Measurements from ENCODE around the gene EPS15.
"Not testable (repeated sequence)": the region's sequence is repeated elsewhere in the genome, so short reads cannot be mapped to it uniquely, and the experiment has no call there.

Gene EPS15

DNA sequence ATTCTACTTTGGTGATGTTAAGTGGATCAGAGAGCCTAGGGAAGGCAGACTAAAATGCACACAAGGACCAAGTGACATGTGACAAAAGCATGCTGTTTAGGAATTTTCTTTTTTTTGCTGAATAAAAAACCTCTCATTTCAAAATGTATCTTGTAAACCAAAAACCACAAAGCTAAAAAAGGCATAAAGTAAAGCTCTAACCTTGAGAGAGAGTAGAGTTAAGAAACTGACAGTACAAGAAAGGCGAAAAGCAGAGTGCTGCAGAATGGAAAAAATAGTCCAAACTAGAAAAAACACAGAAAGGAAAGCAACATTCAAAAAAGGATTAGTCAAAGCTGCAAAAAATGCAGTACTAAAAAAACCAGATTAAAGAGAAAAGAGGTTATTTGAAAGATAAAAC lies 76.5 kb downstream of the EPS15 start:
- no peak for TF ChIP-seq CTCF (IDR thresholded peaks at IDR 0.05; ENCODE audit: low read depth, low read length, missing control alignments)
- DNase-seq (ENCODE audit: extremely low read depth, low read depth): no peak
- no peak overlapping the region for H3K4me3 ChIP-seq (replicated peaks; ENCODE audit: low read depth, low read length)

DNA sequence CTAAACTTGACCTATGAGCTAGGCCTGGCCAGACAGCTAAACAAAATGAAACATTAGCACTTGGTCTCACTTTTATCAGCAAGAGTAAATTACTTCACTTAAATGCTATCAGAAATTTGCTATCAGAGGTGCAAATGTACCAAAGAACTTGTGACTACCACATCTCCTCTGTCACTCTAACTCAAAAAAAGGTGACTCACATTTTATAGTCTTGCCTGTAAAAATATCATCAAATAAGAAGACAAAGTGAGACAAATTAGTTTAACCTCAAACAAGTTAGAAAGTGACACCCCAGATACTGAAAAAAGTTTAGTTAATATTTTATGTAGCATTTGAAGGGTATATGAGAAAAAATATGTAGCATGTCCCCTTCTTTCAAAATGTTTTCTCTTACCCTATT lies 76.9 kb downstream of the EPS15 start:
- no peak for DNase-seq (ENCODE audit: extremely low read depth, low read depth)
- no peak for TF ChIP-seq CTCF (IDR thresholded peaks at IDR 0.05; ENCODE audit: low read depth, low read length, missing control alignments)
- H3K4me3 ChIP-seq (replicated peaks; ENCODE audit: low read depth, low read length): no peak overlapping the region

- no peak for TF ChIP-seq CTCF (IDR thresholded peaks at IDR 0.05; ENCODE audit: low read depth, low read length, missing control alignments)
- no peak overlapping the region for H3K4me3 ChIP-seq (replicated peaks; ENCODE audit: low read depth, low read length)
- DNase-seq (ENCODE audit: extremely low read depth, low read depth): no peak
Measured at GRCh38 chr1:51439895-51440294, 79.2 kb downstream of the EPS15 start.

DNA sequence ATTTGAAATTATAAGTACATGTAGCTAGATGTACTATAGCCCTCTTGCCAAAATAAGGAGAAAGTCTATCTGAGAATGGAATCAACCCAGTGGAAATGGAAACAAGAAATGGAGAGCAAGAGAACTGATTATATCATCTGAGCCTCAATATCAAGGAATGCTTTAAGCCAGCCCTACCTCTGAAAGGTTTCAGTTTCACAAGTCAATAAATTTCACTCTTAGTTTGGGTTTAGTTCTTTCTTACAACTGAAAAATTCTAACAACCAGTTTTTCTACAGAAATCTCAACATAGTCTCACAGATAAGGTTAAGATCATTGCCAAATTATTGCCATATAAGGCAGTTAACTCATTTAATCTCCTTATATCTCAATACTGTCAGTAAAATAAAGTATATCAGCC lies 80.0 kb downstream of the EPS15 start:
- DNase-seq (ENCODE audit: extremely low read depth, low read depth): no peak
- no peak overlapping the region for H3K4me3 ChIP-seq (replicated peaks; ENCODE audit: low read depth, low read length)
- no peak for TF ChIP-seq CTCF (IDR thresholded peaks at IDR 0.05; ENCODE audit: low read depth, low read length, missing control alignments)

GRCh38 chr1:51437391-51437790 lies 81.7 kb downstream of the EPS15 start:
- not testable (repeated sequence) for H3K4me3 ChIP-seq (replicated peaks; ENCODE audit: low read depth, low read length); DNase-seq (ENCODE audit: extremely low read depth, low read depth)

- no peak for DNase-seq (ENCODE audit: extremely low read depth, low read depth)
- H3K4me3 ChIP-seq (replicated peaks; ENCODE audit: low read depth, low read length): no peak overlapping the region
- no peak for TF ChIP-seq CTCF (IDR thresholded peaks at IDR 0.05; ENCODE audit: low read depth, low read length, missing control alignments)
Measured at GRCh38 chr1:51435878-51436277, 83.2 kb downstream of the EPS15 start.

DNA sequence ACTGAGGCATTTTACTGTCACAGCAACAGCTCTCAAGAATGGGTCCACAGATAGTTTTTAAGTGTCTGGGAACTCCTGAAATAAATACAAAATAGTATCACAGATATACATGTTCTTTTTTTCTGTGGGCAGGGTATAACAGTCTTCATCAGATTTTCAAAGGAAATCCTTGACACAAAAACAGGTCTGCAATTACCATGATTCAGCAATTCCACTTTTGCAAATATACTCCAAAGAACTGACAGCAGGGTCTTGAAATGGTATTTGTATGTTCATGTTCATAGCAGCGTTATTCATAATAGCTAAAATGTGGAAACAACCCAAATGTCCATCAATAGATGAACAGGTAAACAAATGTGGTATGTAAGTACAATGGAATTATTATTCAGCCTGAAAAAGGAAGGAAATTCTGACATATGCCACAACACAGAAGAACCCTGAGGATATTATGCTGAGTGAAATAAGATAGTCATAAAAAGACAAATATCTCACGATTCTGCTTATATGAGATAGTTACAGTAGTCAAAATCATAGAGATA lies 85.0 kb downstream of the EPS15 start:
- H3K4me3 ChIP-seq (replicated peaks; ENCODE audit: low read depth, low read length): no peak overlapping the region
- no peak for DNase-seq (ENCODE audit: extremely low read depth, low read depth)

More for the DNA sequence above, 85.0 kb downstream of the EPS15 start:
- TF ChIP-seq CTCF (IDR thresholded peaks at IDR 0.05; ENCODE audit: low read depth, low read length, missing control alignments): no peak
